GM18951 (cell line): ENCODE results near the gene FOXE3.

Experiments used
- POLR2A ChIP-seq: IDR thresholded peaks from 4 replicates; pipeline ENCODE4 v1.6.1; 2011; ENCODE audit warnings: mild to moderate bottlenecking; ENCODE audit not compliant: insufficient read length, insufficient read depth; ENCODE audit errors: extremely low read depth
- in situ Hi-C: fragments of 300-500 bp; cut with MboI; formaldehyde crosslinking; loops from one replicate; pipeline ENCODE4 v1.12.0; 2022; ENCODE audit warnings: low sequenced_read_pairs, mixed read lengths, inconsistent platforms; ENCODE audit not compliant: unreplicated experiment

FOXE3 gene

GRCh38 chr1:47390843-47391242, 25.2 kb upstream of the FOXE3 start:
- no peak for TF ChIP-seq POLR2A
- in situ Hi-C loops = no loop called here

DNA sequence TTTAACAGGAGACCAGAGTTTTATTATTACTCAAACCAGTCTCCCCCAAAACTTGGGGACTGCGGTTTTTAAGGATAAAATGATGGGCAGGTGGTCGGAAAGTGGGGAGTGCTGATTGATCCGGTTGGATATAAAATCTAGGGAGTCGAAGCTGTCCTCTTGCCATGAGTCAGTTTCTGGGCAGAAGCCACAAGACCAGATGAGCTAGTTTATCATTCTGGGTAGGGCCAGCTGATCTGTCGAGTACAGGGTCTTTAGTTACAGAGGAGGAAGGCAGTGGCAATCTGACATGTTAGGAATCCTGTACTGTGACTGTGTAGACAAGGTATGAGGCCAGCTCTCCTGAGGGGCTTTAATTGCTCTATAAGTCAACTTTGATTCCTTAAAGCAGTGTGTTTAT, 22.9 kb upstream of the FOXE3 start:
- TF ChIP-seq POLR2A = no peak
- in situ Hi-C loops = no loop called here

GRCh38 chr1:47395433-47395832, 20.7 kb upstream of the FOXE3 start:
- in situ Hi-C loops = no loop called here
- no peak for TF ChIP-seq POLR2A

DNA sequence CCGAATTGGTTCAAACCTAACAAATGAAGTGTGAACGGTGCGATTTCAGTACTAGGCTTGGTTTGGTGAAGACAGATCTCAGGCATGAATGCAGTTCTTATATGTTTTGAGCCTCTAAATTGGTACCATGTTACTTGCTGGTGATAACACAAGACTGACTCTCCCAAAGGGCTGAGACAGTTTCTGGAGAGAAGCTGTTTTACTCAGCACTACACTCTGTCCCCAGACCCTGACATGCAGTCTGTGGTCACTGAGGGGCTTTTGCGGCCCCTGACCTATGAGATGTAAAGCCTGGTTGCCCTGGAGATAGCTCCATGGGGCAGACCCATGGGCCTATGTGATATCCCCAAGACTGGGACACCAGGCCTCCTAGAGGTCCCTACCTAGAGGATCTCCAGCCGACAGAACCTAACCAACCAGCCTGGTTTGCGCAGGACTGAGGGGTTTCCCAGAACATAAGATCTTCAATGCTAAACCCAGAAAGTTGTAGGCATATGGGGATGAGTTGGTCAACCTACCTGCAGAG, 19.4 kb upstream of the FOXE3 start:
- no peak for TF ChIP-seq POLR2A
- in situ Hi-C loops = no loop called here

GRCh38 chr1:47399138-47399845, 16.8 kb upstream of the FOXE3 start:
- in situ Hi-C loops = no loop called here
- TF ChIP-seq POLR2A = no peak

DNA sequence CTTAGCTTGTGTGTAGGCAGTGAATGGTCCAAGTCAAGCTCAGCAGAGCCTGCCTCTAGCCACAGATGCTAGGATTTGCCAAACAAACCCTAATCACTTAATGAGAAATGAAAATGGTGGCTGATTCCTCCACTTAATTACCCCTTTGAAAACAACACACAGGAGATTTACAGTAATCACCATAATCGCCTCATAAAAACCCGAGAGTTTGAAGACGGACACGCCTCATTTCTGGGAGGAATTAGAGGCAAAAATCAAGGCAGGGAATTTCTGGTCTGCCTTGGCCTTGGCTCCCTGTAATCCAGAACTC, 16.3 kb upstream of the FOXE3 start:
- in situ Hi-C loops = no loop called here
- no peak for TF ChIP-seq POLR2A

DNA sequence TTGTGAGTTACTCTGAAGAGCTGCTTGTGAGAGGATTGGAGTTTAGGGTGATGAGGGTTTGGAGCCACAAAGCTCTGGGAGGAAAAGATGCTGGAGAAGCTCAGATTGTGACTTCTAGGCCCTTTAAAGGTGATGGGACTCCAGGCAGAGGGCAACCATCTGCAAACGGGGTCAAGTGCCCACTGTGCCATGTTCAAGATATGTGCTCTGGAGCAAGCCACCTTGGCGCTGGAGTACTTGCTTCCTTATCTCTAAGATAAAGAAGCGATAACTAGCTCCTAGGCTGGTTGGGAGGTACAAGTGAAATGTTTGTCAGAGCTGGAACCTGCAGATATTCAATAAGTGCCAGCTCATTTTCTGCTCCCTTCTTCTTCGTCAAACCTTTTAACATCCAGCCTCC, 14.3 kb upstream of the FOXE3 start:
- in situ Hi-C loops = no loop called here
- no peak for TF ChIP-seq POLR2A

GRCh38 chr1:47402591-47402990, 13.5 kb upstream of the FOXE3 start:
- in situ Hi-C loops = no loop called here

DNA sequence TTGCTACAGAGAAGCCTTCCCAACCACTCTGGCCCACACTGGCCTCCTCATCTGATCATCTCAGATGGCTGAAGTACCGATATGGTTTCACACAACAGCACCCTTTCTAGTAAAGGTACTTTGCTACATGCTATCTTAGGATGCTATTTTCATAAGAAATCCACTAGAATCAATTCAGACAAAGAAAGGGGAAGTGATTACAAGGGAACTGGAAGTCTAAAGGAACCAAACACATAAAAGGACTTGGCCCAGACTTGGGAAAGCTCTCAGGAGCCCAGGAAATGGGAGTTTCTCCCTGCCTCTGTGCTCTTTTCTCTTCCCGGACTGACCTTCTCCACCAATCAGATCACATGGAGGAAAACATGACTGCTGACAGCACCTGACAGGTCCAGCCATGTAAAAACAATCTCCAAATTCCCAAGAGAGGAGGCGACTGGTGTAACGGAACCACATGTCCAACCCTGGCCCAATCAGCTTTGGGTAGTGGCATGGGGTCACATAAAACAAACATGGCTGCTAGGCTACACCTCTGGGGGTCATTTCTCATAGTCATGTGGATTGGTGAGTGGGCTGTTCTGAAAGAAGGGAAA, 12.7 kb upstream of the FOXE3 start:
- TF ChIP-seq POLR2A = no peak
- in situ Hi-C loops = no loop called here

More at GRCh38 chr1:47402591-47402990, 13.5 kb upstream of the FOXE3 start:
- TF ChIP-seq POLR2A = no peak

GRCh38 chr1:47405697-47406096, 10.4 kb upstream of the FOXE3 start:
- in situ Hi-C loops = no loop called here
- TF ChIP-seq POLR2A = no peak

GRCh38 chr1:47406966-47407365, 9.1 kb upstream of the FOXE3 start:
- in situ Hi-C loops = no loop called here
- TF ChIP-seq POLR2A = no peak

DNA sequence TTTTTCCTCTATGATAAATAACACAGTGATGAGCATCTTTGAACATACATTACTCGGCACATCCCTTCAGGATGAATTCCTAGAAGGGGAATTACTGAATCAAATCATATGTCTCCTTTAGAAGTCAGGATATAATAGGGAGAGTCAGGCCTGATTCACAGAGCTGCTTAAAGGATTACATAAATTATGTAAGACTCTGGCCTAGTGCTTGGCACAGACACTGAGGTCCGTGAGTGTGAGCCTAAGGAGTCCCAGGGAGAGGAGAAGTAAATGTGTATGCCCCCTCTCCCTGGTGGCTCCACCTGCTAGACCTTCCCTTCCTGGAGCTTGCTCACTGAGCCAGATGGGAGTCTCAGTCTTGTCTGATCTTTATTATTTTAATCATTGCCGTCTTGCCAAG, 8.6 kb upstream of the FOXE3 start:
- in situ Hi-C loops = no loop called here
- TF ChIP-seq POLR2A = no peak

- no peak for TF ChIP-seq POLR2A
- in situ Hi-C loops = no loop called here
Observed at GRCh38 chr1:47409311-47410067, 6.6 kb upstream of the FOXE3 start.

- in situ Hi-C loops = no loop called here
- TF ChIP-seq POLR2A = no peak
Observed at GRCh38 chr1:47410068-47410455, 6.0 kb upstream of the FOXE3 start.
